Measurements from ENCODE around the gene NOXO1.
A peak's percentile ranks its signal among the peaks of the same experiment; 100 is the strongest.
"Not testable (repeated sequence)": the region's sequence is repeated elsewhere in the genome, so short reads cannot be mapped to it uniquely, and the experiment has no call there.

NOXO1 gene

DNA sequence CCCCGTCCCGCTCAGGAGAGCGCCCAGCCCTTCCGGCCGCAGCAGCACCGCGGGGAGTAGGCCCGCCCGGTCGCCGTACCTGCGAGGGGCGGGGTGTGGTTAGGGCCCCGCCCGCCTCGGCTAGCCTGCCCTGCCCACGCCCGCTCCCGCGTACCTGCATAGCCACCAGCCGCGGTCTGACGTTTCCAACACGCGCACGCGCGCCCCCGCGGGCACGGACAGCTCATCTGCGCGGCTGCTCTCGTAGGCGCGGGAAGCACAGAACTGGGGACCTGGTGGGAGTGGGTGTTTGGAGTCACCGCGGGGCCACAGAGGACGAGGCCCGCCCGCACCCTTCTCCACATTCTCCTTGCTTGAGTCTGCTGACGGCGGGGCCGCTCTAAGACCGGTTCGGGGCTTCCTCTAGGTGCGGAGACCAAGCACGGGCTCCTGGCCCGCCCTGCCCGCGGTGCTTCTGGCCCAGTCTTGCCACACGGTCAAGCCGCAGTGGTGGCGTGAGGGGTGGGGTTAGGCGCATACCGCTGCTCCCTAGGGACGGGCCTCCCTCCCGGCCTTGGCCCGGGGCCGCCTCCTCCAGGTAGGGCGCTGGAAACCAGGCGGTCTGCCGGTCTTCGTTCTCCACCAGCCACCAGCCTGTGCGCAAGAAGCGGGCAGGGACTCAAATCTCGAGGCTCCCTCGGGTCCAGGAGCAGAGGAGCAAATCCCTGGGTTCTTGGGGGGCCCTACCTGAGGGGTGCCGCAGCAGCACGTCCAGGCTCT, 1.8 kb downstream of the NOXO1 start:
- no peak for FAIRE-seq

DNA sequence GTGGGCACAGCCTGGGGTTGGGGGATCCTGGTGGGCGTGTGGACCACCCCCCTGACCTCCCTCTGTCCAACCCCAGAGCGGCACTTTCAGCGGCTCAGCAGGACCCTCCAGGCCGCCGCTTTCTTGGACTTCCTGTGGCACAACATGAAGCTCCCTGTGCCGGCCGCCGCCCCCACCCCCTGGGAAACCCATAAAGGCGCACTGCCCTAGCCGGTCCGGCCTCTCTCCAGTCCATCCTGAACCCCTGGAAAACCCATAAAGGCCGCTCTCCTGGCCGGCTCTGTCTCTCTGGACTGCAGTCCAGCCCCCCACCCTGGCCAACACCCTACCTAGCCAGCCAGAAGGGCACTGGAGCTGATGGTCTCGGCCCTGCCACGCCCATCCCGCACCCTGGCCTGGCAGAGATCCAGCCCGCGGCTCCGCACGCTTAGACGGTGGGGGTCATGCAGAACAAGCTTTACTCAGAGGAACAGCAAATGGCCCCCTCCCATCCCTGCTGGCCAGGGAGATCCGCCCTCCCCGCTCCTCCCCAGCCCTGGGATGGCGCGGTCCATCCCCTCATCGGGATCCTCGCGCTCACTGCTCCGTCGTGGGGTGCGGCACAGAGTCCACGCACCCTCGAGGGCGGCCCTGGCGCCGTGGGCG, 2.7 kb downstream of the NOXO1 start:
- FAIRE-seq = no peak

DNA sequence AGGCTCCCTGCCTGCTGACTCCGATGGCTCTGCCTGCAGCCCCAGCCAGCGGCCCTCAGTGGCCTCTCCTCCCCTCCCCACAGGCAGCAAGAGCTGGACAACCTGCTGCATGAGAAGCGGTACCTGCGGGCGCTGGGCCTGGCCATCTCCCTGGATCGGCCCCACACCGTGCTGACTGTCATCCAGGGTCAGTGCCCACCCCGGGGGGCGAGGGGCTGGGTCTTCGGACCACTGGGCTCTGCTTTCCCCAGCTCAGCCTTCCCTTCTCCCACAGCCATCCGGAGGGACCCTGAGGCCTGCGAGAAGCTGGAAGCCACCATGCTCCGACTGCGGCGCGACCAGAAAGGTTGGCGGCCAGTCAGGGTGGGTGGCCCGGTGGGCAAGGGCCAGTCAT, 3.4 kb downstream of the NOXO1 start:
- FAIRE-seq = no peak

DNA sequence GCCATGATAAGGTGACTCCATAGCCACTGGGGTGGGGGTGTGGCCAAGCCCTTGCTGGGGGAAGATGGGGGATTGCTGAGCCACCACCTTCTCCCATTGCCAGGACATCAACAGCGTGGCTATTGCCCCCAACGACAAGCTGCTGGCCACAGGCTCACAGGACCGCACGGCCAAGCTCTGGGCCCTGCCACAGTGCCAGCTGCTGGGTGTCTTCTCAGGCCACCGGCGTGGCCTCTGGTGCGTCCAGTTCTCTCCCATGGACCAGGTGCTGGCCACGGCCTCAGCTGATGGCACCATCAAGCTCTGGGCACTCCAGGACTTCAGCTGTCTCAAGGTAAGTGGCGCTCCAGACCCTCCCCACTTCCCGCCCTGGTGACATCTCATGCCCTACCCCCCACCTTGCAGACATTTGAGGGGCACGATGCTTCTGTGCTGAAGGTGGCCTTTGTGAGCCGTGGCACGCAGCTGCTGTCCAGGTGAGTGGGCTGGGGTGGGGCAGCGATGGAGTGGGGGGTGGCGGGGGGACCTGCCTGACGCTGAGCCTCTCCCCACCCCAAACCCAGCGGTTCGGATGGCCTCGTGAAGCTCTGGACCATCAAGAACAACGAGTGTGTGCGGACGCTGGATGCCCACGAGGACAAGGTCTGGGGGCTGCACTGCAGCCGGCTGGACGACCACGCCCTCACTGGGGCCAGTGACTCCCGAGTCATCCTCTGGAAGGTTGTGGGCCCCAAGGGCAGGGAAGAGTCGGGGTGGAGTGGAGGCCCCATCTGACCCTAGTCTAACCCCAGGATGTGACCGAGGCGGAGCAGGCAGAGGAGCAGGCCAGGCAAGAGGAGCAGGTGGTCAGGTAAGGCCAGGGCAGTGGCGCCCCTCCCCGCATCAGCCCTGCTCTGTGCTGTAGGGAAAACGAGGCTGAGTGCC, 4.1 kb downstream of the NOXO1 start:
- FAIRE-seq = no peak

DNA sequence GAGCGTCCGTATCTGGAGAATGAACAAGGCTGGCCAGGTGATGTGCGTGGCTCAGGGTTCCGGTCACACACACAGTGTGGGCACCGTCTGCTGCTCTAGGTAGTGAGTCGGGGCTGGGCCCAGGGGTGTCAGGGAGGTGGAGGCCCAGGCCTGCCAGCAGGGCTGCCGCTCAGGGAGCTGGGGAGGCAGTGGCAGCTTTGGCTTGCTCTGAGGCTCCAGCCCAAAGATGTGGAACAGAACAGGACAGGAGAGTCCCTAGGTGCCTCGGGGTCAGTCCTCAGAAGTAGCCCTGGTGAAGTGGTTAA, 5.1 kb downstream of the NOXO1 start:
- FAIRE-seq = no peak

DNA sequence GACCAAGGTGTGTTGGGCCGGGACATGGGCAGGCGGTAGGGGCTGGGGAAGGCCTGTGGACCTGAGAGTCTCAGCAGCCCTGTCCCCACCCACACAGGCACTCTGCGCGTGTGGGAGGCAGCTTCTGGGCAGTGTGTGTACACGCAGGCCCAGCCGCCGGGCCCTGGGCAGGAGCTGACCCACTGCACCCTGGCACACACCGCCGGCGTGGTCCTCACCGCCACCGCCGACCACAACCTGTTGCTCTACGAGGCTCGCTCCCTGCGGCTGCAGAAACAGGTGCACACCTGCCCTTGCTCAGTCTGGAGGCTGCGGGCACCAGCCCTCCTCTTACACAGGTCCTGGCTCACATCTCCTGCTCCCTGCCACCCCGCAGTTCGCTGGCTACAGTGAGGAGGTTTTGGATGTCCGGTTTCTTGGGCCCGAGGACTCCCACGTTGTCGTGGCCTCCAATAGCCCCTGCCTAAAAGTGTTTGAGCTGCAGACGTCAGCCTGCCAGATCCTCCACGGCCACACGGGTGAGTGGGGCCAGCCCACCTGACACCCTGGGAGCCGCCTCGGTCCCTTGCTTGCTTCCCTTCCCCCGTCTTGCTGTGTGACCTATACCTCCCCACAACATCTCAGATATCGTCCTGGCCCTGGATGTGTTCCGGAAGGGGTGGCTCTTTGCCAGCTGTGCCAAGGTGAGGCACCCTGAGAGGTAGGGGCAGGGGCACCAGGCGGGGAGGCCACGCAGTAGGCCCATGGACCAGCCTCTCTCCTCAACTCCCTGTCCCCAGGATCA, 5.6 kb downstream of the NOXO1 start:
- FAIRE-seq = no peak

DNA sequence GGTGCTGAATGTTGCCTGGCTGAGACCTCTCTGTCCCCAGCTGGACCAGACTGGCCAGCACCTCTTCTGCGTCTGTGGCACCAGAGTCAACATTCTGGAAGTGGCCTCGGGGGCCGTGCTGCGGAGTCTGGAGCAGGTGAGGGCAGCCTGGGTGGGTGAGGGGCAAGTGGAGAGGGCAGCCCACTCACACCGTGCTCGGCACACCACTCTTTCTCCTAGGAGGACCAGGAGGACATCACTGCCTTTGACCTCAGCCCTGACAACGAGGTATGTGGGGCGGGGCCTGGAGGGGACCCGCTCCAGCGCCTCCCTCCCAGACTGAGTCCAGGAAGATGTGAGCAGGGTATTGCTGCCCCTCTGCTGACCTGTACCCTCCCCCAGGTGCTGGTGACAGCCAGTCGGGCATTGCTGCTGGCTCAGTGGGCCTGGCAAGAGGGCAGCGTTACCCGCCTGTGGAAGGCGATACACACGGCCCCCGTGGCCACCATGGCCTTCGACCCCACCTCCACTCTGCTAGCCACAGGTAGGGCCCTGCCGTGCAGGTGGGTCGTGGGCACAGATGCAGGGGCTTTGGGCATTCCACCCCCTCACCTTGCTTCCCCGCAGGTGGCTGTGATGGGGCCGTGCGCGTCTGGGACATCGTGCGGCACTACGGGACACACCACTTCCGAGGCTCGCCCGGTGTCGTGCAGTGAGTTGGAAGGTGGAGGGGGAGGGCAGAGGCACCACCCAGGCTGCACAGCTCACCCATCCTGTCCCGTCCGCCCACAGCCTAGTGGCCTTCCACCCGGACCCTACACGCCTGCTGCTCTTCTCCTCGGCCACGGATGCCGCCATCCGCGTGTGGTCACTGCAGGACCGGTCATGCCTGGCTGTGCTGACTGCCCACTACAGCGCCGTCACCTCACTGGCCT, 6.9 kb downstream of the NOXO1 start:
- no peak for FAIRE-seq

DNA sequence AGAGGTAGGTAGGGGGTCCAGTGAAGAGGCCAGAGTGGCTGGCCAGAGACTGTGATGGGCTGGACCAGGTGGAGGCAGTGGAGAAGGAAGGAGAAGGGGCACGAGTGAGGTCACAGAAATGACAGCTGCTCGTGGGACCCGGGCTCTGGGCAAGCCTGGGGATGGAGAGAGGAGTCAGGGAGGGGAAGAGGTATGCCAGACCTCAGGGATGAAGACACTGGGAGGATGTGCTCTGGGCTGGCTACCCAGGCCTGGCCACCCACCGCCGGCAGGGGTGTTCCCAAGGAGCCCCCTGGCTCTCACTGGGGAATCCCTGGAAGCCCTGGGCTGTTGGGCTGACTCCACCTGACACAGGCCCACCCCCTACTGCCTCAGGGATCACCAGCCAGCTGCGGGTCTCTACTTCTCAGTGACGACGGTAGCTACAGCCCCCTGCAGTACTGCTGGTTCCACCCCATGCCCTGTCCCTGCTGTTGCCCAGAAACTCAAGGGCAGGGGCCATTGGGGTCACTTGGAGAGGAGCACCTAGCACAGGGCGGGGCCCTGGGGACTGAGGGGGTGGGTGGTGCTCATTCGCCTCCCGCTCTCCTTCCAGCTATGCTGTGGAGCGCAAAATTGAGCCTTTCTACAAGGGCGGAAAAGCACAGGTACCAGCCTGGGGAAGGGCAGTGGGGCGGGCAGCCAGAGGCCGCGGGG, 7.7 kb downstream of the NOXO1 start:
- FAIRE-seq = no peak

DNA sequence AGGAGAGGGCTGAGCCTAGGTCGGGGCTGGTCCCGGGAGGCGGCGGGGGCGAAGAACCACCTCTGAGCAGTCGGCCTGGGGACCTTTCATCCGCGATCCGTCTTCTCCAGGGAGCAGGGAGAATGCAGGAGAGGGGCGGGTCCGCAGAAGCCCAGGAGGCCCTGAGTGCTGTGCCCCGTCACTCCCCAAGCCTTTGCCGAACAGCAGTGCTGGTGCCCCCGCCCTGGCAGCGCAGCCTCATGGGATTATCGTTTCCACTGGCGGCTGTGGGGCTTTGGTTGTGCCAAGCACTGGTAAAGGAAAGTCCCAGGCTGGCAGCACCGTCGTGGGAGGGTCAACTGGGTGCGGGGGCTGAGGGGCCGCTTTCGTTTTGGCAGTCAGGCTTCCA, 8.8 kb downstream of the NOXO1 start:
- FAIRE-seq = no peak

DNA sequence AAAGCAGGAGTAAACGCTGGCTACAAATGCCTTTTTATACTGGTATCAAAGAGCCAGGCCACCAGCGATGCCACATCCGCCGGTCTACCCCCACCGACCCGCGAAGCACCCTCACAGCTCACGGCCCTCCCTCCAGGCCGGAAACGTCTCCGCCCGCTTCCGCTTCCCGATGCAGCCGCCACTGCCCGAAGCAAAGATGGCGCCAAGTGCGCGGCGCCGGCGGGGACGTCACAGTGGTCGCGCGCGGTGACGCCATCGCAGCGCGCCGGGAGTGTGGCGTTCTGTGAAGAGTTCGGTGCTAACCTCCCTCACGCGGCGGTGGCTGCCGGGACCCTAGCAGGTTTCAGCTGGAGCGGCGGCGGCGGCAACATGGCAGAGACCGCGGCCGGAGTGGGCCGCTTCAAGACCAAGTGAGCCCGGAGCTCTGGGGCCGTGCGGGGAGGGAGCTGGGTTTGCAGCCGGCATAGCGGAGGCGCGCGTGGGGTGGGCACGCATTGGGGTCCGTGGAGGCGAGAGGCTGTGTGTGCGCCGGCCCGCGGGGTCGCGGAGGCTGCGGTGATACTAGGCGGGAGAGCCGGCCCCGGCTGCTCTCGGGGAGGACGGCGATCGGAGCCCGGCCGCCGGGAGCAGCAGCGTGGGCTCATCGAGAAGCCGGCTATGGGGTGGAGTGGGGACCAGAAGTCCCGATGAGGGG, 9.3 kb downstream of the NOXO1 start, which contains the start of gene TBL3:
Gene TBL3 (plus strand): TSS at position 258 of the 694 bp plus-strand sequence. CDS start 112 bp downstream, at position 370.
- no peak for FAIRE-seq

DNA sequence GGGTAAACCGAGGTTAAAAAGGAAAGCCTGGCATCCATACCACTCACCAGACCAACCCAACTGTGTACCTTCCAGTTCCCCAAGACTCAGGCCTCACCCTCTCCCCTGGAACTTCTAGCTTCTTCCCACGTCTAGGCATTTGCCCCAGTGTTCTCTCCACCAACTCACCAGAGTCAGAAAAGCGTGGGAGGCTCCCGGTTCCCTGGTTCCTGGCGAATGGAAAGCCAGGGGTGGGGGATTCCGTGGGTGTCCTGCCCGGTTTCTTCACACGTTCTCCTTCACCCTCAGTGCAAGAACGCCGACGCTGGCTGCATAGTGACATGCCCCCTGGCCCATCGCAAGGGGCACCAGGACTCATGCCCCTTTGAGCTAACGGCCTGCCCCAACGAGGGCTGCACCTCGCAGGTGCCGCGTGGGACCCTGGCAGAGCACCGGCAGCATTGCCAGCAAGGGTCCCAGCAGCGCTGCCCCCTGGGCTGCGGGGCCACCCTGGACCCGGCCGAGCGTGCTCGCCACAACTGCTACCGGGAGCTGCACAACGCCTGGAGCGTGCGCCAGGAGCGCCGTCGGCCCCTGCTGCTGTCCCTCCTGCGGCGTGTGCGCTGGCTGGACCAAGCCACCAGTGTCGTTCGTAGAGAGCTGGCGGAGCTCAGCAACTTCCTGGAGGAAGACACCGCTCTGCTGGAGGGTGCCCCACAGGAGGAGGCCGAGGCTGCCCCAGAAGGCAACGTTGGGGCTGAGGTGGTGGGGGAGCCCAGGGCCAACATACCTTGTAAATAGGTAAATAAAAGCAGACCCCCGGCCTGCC, 12.9 kb downstream of the NOXO1 start:
- no peak for FAIRE-seq

DNA sequence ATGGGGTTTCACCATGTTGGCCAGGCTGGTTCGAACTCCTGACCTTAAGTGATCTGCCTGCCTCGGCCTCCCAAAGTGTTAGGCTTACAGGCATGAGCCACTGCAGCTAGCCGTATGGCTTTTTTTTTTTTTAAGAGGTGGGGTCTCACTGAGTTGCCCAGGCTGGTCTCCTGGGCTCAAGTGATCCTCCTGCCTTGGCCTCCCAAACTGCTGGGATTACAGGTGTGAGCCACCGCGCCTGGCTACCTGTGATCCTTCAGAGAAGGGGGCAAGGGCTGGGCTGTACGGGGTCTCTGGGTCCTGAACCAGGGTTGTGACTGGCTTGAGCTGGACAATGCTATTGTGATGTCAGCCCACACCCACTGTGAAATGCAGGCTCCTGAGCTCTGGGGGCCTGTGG, 14.8 kb downstream of the NOXO1 start, which contains the start of gene RNF151:
Gene RNF151 (plus strand): TSS at position 397 of the 400 bp plus-strand sequence. CDS start 26 bp downstream, outside the sequence.
- no peak for FAIRE-seq

DNA sequence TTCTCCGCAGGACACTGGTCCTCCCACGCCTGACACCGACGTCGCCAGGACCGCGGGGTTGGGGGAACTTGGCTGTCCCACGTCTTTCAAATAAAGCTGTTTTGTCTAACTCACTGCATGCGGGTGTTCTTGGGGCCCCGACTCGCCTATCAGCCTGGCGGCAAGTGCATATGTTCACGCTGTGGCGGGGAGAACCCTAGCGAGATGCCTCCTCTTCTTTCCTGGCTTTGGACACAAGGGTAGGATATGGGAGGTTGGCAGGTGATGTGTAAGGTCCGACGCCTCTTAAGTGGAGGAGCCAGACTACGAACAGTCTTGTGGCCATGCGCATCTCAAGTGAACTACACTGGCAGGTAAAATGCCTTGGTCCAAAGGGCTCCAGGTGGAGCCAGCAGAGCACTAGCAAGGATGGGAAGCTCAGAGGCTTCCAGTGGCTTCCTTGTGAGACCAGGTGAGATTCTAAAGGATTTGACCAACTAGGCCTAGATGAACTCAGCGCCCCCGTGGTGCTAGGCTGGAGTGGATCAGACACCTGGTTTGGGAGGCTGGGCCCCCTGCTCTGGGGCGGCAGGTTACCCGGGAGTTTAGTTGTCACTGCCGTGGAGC, 15.8 kb downstream of the NOXO1 start:
- no peak for FAIRE-seq

DNA sequence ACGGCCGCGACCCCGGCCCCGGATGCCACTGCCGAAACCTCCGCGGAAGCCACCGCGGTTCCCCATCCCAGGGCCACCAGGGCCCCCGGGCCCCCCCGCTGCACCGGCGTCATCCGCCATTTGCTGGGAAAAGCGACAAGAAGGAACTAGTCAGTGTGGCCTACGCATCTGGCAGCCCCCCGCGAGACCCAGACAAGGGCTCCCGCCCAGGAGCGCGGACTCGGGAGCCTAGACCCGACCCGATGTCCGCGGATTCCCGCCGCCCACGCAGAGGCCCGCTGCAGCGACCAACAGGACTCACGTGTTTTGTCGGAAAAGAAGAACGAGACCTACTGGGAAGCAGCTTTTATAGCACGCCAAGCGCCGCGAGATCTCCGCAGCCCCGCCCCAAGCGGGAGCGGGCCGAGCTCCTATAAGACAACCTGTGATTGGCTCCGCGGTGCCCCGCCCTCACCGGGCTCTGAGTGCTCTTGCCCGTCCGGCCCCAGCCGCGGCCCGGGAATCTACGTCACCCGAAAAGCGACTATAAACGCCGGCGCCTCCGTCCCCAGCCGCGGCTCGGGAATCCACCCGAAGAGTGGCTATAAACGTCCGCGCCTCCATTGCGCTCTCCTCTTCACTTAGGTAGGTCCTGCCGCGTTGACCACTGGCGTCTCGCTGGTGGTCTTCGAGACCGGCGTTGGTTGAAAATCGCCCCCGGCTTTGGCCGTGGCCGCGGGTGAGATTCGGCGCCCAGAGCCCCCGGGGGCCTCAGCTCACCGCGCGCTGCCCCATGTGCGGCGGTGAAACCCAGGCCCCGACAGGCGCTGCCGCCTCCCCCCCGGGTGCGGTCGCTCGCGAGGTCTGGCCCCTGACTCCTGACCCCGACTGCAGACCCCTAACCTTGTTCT, 16.5 kb downstream of the NOXO1 start, which contains the start of gene RPS2:
Gene RPS2 (minus strand): TSS at position 321 of the 890 bp plus-strand sequence. CDS start 201 bp downstream, at position 120.
- peak; percentile 33 for FAIRE-seq

DNA sequence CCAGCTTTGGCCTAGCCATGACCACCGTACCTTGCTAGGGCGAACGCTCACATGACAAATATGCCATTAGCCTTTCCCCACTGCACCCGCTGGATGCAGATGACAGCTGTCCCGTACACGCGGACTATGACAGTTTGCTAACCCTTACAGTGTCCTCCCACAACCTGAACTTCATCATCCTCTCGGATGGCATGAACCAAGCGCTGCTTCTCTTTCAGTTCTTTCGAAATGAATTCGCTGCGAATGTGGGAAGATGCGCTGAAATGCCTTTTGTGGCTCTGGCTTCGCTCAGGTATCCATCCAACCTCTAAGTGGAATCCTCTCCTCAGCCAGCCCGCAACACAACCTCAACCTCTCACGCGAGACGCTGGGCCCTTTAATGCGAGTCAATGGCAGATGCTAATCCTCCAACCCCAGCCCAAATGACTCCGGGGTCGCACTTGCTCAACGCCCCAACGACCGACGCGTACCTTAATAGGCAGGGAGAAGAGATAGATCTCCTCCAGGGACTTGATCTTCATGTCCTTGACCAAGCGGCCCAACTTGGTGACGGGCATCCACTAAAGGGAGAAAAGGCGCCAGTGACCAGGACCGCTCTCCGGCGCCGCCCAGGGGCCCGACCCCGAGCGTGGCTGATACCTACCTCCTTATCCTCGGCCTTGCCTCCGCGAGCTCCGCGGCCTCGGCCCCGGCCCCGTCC, 17.3 kb downstream of the NOXO1 start:
- FAIRE-seq = no peak

DNA sequence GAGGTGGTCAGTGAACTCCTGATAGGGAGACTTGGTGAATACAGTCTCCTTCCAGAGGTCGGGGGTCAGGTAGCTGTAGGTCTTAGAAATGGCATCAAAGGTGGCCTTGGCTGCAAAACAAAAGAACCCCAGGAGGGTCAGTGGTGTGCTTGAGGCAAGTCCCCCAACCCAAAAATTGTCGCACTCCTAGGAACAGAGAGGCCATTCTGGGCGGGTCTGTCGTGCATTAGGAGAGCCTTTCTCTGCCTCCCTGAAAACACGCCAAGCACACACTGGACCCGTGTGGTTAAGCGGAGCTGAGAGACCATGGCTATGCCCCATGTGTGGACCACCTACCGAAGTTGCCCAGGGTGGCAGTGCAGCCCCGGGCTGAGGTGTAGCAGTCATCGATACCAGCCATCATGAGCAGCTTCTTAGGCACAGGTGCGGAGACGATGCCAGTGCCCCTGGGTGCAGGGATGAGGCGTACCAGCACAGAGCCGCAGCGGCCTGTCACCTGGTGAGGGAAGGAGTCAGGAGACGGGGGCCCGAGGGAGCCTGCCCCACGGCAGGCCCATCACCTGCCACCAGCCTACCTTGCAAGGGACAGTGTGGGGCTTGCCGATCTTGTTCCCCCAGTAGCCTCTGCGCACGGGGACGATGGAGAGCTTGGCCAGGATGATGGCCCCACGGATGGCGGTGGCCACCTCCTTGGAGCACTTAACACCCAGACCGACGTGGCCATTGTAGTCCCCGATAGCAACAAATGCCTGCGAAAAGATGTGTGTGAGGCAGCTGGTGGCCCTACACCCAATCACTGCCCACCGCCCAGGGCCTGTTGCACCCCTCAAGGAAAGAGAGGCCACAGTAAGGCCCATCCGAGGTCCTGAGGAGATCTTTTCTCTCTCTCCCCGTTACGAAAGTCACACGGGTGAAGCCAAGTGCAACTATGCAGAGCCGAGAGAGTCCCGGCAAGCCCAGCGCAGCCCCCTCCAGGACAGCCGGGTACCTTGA, 18.8 kb downstream of the NOXO1 start:
- FAIRE-seq = not testable (repeated sequence)
